Measurements from ENCODE around the gene HDAC9.

The HDAC9 gene

DNA sequence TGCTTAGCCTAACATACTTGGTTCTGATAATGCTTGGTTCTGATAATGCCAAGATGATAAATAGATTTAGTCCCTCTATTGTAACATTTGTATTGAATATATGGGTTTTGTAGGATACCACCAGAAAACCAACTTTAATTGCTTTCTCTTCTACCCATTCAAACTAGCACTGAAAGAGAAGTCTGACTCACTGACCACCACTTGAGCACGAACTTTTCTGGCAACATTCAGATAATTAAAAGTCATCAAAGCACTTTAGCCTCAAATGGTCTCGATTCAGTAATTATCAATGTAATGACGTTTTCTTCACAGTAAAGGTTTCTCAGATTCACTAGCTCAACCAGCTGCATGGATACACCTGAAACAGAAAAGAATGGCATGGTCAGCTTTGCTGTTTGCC, 63.0 kb downstream of the HDAC9 start:
- no peak for DNase-seq

DNA sequence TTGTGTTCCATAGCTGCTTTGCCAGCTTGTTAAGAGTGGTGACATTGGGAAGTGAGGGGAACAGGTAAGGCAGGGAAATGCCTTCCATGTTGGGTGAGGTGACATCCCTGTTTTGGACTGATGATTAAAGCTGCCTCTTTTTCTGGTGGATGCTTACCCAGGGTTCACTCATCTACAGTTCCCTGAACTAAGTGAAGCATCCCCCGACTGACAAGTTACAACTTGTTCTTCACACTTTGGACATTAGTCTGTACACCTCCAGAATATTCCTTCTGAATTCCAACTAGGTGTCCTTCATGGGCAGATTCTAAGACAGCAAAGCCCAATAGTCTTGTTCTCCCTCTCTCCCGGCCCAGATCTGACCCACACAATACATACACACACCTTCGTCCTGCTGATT, 63.4 kb downstream of the HDAC9 start:
- DNase-seq: no peak

DNA sequence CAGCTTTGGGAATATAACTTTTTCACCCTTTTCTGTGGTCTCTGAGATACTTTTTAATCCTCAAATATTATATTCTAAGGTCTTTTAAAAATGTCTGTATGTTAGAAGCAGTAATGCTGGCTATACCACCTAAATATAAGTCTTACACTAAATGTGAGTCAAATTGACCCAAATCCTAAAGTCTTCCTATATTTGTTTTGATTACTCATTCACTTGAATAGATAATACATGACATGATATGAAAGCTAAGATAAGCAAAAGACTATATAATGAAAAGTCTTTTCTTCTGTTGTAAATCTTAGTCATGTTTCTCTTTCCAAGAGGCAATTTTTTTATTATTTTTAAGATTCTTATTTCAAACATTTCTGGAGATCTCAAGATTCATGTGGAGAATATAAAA, 64.2 kb downstream of the HDAC9 start:
- no peak for DNase-seq

DNA sequence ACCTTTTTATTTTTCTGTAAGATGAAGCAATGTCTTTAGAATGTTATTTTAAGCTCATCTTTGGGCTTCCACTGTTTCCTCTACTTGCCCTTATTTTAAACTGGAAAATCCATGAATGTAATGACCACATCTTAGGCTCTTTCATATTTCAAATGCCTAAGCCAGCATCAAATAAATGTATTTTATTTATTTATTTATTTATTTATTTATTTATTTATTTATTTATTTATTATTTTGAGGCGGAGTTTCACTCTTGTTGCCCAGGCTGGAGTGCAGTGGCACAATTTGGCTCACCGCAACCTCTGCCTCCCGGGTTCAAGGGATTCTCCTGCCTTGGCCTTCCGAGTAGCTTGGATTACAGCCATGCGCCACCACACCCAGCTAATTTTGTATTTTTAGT, 69.2 kb downstream of the HDAC9 start:
- DNase-seq: no peak

DNA sequence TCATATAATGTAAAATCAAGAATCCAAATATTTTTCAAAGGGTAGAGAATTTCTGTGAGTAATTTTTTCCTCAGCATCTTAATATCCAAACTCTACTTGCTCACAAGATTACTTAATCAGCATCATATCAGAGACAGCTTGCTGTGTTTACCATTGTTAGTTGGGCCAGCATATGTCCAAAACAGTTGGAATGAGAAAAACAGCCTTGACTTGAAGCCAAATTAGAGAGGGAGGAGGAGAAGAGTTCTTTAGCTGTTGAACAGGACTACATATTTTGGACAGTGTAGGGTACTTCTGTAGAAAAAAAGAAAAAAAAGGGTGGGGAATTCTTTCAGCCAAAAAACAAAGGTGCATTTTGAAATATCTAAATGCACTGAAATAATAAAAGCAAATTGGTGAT, 69.8 kb downstream of the HDAC9 start:
- no peak for DNase-seq

DNA sequence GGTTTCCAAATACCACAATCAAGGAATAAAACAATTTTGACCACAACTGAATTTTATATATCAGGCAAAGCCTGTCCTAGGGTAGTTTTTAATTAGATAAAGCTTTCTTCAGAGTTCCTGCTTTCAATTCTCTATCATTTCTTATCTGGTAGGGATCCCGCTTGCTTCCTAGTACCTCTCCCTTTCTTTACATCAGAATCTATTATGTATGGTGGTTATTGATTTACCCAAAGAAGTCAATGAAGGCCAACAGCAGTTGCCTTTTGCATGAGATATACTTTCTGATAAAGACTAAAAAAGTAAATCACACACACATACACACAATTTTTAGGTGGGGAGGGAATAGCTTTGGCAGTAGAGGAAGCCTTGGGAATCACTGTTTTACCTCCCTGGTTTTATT, 70.7 kb downstream of the HDAC9 start:
- no peak for DNase-seq

DNA sequence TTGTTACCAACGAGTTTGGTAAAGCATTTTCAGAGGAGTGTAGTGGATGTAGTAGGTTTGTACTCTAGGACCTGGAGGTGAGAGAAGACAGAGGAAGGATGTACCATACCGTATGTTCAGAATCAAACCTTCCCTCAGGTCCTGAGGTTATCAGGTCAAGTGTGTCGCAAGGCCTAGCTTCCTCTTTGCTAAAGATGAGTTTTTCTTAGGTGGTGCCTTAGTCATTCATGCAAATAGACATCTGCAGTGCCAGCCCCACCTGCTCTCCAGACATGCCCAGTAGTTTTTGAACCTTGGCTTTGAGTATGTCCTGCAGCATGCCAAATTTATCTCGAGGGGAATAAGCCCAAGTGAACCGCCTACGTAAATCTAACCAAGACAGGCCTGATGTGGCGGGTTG, 71.3 kb downstream of the HDAC9 start:
- no peak for DNase-seq

DNA sequence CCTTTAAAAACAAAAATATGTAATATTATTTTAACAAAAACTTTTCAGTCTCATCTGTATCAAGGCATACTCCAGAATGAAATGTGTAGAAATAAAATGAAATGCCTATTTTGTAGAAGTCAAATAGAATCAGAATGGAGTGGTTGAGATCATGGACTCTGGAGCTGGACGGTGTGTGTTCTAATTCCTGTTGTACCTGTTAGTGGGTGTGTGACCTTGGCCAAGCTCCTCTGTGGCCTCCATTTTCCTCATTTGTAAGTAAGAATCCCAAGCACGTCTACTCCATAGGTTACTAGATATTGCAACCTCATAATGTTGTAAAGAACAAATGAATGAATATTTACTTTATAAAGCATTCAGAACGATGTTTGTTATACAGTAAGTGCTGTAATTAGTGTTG, 74.9 kb downstream of the HDAC9 start:
- DNase-seq: no peak

DNA sequence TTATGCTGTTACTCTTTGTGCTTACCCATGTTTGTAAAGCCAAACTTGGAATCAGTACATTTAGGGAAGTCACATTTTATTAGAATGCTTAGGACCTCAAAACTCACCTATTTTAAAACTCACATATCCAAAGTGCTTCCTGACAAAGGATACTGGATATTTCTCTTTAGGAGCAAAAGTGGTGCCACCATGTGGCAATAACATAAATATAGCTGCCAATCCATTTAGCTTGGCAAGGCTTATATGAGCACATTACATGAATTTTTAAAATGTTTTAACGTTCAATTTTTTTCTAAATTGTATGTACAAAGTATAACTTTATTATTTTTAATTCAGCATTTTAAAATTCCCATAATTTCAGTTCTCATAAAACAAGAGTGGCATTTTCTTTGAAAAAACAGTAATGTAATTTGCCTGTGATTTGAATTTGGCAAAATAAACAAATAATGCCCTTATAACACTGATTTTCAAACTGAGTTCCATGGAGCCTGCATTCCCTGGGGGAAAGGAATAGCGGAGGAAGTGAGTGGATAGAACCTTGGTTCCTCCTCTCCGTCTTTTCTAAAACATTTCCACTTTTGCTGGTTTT, 75.4 kb downstream of the HDAC9 start:
- DNase-seq: no peak

DNA sequence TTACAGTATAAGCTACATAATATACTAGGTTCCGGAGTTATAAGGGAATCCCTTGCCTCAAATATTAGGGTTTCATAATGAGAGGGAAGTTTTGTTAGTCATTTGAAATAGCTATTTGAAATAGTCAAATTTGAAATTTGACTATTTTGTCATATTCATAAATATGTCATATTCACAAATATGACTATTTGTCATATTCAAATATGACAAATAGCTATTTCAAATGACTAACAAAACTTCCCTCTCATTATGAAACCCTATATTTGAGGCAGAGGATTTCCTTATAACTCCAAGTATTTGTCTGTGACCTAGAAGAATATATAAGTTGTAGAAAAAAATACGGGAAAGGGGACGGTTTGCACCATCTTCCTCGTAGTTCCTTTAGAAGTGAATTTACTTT, 76.6 kb downstream of the HDAC9 start:
- no peak for DNase-seq

DNA sequence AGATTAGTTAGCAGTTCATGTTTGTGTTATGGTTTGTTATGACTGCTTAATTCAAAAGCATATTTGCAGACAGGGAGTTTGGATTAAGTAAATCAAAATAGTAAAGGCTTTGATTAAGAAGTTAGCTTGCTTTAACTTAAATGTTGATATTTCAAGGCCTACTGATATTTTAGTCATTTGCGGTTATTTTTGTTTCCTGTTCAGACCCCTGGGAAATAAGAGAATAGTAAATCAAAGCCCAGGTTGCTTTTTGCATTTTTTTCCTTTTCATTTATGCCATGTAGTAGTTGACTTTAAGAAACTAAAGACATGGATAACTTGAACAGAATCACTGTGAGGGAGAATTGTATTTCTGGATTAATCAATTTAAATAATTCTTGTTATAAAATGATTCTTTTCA, 77.3 kb downstream of the HDAC9 start:
- DNase-seq: no peak

DNA sequence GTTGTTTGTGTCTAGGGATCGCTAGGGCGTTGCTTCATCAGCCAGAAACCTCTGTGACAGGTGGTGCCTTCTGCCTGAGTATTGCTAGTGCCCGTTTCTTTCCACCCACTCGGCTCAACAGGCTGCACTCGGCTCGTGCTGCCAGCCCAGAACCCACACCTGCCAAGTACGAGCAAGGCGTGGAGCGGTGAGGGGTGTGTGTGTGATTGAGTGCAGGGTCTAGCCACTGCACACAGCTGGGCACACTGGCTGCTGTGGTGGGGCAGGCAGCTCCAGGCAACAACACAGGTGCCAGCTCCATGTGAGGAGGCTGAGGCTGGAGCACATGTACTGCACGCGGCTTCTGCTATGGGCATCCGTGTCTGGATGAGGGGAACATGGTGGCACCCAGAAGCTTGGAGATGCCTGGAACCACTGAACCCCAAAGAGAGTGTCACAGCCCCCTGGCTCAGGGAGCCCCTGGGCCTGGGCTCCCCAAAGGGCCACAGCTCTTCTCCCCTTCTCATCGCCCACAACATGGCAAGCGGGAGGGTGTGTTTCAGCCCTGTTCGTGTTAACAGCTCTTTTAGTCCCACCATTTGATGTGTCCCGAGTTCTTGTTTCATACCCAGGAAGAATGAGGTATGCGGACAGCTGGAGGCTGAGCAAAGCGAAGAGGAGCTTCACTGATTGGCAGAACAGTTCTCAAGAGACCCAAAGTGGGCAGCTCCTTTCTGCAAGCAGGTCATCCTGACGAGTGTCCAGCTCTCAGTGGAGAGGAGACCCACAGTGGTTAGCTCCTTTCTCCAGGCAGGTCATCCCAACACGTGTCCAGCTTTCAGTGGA, 78.1 kb downstream of the HDAC9 start:
- DNase-seq: no peak

DNA sequence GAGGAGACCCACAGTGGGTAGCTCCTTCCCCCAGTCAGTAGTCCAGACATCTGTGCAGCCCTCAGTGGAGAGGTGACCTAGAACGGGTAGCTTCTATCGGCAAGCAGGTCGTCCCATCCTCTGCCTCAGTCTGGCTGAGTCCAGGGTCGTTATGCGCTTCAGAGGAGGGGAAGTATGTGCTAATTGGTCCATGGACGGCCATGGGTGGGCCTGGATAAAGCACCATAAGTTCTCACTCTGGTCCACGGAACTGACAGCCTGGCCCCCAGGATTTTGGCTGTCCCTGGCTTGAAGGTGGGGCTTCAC, 78.6 kb downstream of the HDAC9 start:
- DNase-seq: no peak

DNA sequence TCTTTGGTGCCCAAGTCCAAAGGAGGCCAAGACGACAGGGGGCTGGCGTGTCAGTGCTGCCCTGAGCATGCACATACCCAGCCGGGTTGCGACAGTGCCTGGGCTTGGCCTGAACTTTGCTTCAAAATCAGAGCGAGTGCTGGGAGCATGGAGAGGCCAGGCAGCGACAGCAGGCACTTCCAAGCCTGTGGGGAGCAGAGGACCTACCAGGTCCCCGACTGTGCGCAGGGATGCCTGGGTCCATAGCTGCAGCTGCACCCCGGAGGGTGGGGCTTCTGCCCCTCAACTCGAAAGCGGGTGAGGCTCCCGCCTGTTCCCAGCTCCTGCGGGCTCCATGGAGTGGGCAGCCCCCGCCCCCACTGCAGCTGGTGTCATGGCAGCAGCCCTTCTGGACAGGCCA, 79.1 kb downstream of the HDAC9 start:
- no peak for DNase-seq

DNA sequence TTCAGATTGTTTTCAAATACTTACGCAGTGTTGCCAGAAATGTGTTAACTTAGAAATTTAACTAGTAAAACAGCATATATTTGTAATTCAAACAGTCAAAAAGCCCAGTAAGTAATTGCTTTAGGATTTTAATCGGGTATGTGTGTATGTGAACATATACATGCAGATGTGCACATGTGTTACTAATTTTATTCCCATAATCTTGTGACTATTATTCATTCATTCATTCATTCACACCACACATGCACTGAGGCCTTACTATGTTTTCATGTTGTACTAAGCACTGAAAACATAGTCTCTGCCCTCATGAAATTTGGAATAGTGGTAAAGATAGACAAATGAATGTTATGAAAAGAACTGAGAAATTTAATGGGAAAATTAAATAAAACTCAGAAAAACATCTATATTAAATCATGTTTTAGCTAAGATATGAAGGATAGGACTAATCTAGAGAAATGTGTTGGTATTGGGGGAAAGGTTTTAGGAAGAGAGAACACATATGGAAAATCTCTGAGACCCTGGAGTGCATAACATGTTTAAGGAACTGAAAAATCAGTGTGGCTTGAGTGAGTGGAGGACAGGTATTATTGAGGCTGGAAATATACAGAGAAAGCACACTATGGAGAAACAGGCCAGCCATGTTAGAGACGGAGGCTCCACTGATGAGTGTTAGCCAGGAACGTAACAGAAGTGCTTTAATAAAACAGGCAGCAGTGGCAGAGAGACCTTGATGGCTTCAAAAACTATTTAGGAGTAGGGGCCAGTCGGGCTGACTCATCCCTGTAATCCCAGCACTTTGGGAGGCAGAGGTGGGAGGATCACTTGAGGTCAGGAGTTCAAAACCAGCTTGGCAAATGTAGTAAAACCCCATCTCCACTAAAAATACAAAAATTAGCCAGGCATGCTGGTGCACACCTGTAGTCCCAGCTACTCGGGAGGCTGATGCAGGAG, 80.3 kb downstream of the HDAC9 start:
- no peak for DNase-seq

DNA sequence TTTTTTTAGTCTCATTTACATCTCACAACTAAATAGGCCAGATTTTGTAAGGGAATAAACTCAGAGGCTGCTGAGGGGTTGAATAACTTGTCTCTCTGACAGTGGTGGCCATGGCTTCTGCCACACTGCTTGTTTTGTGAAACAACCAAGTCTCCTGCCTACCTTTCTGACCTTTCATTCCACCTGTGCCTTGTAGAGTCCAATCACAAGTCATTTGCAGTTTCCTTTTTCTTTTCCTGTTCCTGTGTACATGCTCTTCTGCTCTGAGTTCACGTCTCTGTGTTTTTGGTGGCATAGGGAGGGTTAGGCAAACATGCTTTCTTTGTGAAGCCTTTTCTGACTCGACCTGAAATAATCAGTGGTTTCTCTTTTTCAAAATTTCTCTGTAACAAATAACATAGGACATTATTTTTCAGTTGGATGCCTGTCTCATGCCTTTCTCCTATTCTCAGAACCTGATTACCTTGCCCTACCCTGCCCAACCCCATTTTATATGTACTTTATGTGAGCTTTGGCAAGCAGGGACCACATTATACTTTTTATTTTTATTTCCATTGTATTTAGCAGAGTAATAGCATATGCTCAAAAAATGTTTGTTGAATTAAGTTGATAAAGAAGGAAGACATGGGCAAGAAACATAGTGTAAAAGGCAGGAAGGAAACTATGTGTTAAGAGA, 81.7 kb downstream of the HDAC9 start:
- no peak for DNase-seq

DNA sequence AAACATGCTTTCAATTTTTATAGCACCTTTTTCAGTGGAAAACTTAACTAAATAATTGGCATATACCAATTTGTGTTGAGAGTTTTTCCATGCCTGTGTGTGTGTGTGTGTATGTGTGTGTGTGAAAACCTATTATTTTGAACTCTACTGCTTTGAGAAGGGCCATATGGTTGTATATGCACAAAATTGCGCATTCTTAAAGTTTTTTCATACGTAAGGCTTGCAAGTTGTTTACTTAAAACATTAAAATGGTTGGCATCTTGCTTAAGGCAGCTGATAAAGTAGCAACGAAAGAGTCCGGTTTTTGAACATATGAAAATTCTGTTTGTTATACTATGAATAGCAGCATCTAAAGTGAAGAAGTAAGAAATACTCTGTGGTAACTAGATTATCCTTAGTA, 84.1 kb downstream of the HDAC9 start:
- DNase-seq: no peak

DNA sequence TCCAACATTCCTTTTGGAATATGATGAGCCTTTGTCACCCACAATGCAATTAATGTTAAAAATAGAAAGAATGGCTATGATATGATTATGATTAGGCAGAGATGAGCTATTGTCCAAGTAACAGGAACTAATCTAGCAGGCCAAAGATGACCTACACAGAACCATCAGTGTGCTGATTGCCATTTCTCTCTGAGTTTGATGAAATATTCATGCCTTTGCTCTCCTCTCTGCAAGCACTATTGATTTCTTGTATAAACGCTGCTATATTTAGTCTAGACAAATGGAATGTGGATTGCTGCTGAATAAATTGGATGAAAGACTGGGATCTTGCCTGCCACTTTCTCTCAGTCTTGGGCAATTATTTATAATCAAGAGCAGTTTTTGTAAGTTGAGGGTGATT, 85.4 kb downstream of the HDAC9 start:
- DNase-seq: no peak

DNA sequence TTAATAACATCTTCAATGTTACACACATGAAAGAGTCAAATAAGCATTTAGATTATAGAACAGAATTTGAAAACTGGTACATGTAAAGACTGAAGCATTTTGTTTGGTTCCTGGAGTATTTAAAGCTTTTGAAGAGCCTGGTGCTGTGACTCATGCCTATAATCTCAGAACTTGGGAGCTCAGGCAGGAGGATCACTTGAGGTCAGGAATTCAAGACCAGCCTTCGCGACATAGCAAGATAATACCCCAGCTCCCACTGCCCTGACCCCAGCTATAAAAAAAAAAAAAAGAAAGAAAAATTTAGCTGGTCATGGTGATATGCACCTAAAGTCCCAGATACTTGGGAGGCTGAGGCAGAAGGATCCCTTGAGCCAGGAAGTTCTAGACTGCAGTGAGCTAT, 87.8 kb downstream of the HDAC9 start:
- DNase-seq: no peak

DNA sequence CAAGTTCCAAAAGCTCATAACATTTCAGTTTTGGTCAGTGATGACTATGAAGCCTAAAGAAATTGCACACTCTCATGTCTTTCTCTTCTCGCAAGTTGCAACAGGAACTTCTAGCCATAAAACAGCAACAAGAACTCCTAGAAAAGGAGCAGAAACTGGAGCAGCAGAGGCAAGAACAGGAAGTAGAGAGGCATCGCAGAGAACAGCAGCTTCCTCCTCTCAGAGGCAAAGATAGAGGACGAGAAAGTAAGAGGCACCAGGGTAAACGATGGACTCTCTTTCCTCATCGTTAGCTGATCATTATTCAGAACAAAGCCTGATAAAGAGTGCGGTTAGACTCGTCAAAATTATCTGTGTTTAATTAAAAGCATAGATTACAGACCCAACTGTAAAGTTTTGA, 94.7 kb downstream of the HDAC9 start:
- DNase-seq: no peak

DNA sequence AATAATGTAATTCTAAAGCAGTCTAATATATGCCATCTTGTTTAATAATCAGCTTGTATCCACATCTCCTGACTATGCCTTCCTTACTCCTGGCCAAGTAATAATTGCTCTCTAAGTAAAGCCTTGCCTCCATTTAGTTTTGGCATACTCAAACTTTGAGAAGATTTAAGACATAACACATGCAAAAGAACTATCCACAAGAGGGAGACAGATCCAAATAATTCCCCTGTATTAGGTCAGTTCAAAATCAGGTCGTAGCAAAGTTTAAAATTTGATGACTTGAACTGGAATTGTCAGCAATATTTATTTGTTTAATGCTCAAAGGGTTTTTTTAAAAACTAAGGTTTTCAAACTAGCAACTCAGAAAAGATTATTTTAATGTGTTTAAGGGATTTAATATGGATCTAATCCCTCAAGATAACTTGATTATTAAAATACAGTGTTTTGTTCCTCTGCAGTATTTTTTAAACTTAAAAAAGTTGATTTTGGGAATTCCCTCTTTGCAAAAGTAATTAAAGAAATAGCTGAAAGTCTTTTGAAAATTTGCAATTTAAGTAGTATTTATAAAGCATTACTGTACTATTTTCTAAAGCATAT, 95.3 kb downstream of the HDAC9 start:
- no peak for DNase-seq

DNA sequence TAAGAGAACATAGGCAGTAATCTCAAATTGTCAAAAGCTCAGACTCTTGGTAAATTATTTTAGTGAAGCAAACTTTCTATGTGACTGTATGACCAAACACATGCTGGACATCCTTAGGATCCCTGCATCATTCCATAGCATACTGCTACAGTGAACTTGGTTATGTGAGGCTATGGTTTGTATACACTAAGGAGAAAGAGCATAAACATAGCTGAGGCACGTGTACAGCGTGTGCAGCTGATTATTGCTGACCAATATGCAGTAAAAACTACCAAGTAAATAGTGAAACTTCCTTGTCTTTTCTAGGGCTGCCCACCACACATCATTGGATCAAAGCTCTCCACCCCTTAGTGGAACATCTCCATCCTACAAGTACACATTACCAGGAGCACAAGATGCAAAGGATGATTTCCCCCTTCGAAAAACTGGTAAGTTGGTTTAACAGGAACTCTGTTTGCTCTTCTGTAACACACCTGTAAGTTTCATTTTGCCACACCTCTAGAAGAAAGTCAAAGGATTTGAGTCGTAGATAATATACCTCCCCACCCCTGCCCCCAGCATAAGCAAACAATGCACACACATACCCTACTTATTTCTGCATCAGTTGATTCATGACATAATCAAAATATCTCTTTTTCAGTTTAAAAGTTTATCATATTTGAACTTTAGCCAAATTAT, 98.2 kb downstream of the HDAC9 start:
- no peak for DNase-seq
